Neural cell (in vitro differentiated cells): ENCODE measurements around the gene PHACTR2. TPM values are rescaled to one million over a fixed set of nuclear protein-coding genes. Genes with fewer than 3 reads are reported as not detected.

ENCODE experiments used
- H2AFZ ChIP-seq: fragments of 200-600, 300-800 bp; sonication (generic), shearing (Covaris generic); 2 replicates; pipeline ENCODE4 v1.6.0; 2014; ENCODE audit warnings: low read depth, mild to moderate bottlenecking, antibody characterized with exemption, low read length, moderate library complexity
- H3F3A ChIP-seq: fragments of 200-600 bp; shearing (Covaris generic); 2 replicates; pipeline ENCODE4 v1.6.1; 2016; ENCODE audit warnings: mild to moderate bottlenecking, moderate library complexity, mixed read lengths, antibody characterized with exemption, low read length; ENCODE audit not compliant: insufficient read depth, poor library complexity, severe bottlenecking
- H3K27ac ChIP-seq: fragments of 200-600, 300-800 bp; sonication (generic), shearing (Covaris generic); 2 replicates; pipeline ENCODE4 v1.5.1; 2014; ENCODE audit warnings: mild to moderate bottlenecking, low read length, moderate library complexity
- H3K27me3 ChIP-seq: fragments of 300-800, 200-600 bp; sonication (generic), shearing (Covaris generic); 2 replicates; pipeline ENCODE4 v1.6.0; 2014; ENCODE audit warnings: mild to moderate bottlenecking, low read depth, low read length, moderate library complexity; ENCODE audit not compliant: insufficient read depth
- H3K36me3 ChIP-seq: fragments of 300-800, 200-600 bp; sonication (generic), shearing (Covaris generic); 2 replicates; pipeline ENCODE4 v1.5.1; 2014; ENCODE audit warnings: mild to moderate bottlenecking, antibody characterized with exemption, low read length, moderate library complexity; ENCODE audit not compliant: insufficient read depth
- H3K4me2 ChIP-seq: fragments of 300-800, 200-600 bp; sonication (generic), shearing (Covaris generic); 2 replicates; pipeline ENCODE4 v1.6.0; 2014; ENCODE audit warnings: mild to moderate bottlenecking, low read length
- H3K4me3 ChIP-seq: fragments of 300-800, 200-600 bp; sonication (generic), shearing (Covaris generic); 2 replicates; pipeline ENCODE4 v1.5.1; 2014; ENCODE audit warnings: mild to moderate bottlenecking, low read length, moderate library complexity
- H3K79me2 ChIP-seq: fragments of 200-600 bp; shearing (Covaris generic); replicated peaks from 2 replicates; pipeline ENCODE4 v1.6.0; 2014; ENCODE audit warnings: mild to moderate bottlenecking, low read length, moderate library complexity; ENCODE audit not compliant: insufficient read depth
- H3K9ac ChIP-seq: fragments of 300-800, 200-600 bp; sonication (generic), shearing (Covaris generic); 2 replicates; pipeline ENCODE4 v1.6.1; 2016; ENCODE audit warnings: mild to moderate bottlenecking, low read length, mixed read lengths
- H3K9me2 ChIP-seq: fragments of 200-600 bp; shearing (Covaris generic); 2 replicates; pipeline ENCODE4 v1.6.1; 2016; ENCODE audit warnings: mild to moderate bottlenecking, low read length, mixed read lengths; ENCODE audit not compliant: insufficient read depth
- H3K9me3 ChIP-seq: fragments of 200-600, 300-800 bp; sonication (generic), shearing (Covaris generic); 2 replicates; pipeline ENCODE4 v1.6.1; 2016; ENCODE audit warnings: mild to moderate bottlenecking, mixed run types, low read length, moderate library complexity, mixed read lengths
- H4K20me1 ChIP-seq: fragments of 200-600 bp; shearing (Covaris generic); 2 replicates; pipeline ENCODE4 v1.6.1; 2016; ENCODE audit warnings: mild to moderate bottlenecking, mixed run types; ENCODE audit not compliant: insufficient read depth
- CTCF ChIP-seq: fragments of 450-650 bp; IDR thresholded peaks from 2 replicates; pipeline ENCODE4 v1.5.1; 2014; ENCODE audit warnings: antibody characterized with exemption, mild to moderate bottlenecking, moderate library complexity; ENCODE audit not compliant: poor library complexity, severe bottlenecking
- EP300 ChIP-seq: fragments of 450-650 bp; conservative IDR thresholded peaks from 2 replicates; pipeline ENCODE4 v1.6.1; 2014; ENCODE audit warnings: antibody characterized with exemption, mild to moderate bottlenecking, moderate library complexity; ENCODE audit not compliant: poor library complexity, severe bottlenecking
- EZH2 ChIP-seq: fragments of 200-600, 300-800 bp; shearing (Covaris generic), sonication (generic); IDR thresholded peaks from 2 replicates; pipeline ENCODE4 v1.6.1; 2014; ENCODE audit warnings: antibody characterized with exemption, low read length, borderline replicate concordance, mild to moderate bottlenecking; ENCODE audit not compliant: insufficient read depth, poor library complexity, severe bottlenecking
- MXI1 ChIP-seq: fragments of 450-650 bp; conservative IDR thresholded peaks from 2 replicates; pipeline ENCODE4 v1.6.1; 2014; ENCODE audit warnings: antibody characterized with exemption, mild to moderate bottlenecking; ENCODE audit not compliant: poor library complexity, severe bottlenecking
- POLR2AphosphoS5 ChIP-seq: IDR thresholded peaks from 2 replicates; pipeline ENCODE4 v1.6.1; 2012
- RAD21 ChIP-seq: fragments of 450-650 bp; conservative IDR thresholded peaks from 2 replicates; pipeline ENCODE4 v1.6.1; 2014; ENCODE audit warnings: antibody characterized with exemption, mild to moderate bottlenecking, moderate library complexity
- REST ChIP-seq: IDR thresholded peaks from 2 replicates; pipeline ENCODE4 v1.6.1; 2012; ENCODE audit warnings: borderline replicate concordance
- SMC3 ChIP-seq: fragments of 450-650 bp; conservative IDR thresholded peaks from 2 replicates; pipeline ENCODE4 v1.6.1; 2014; ENCODE audit warnings: antibody characterized with exemption, mild to moderate bottlenecking, moderate library complexity; ENCODE audit not compliant: poor library complexity
- TAF1 ChIP-seq: IDR thresholded peaks from 2 replicates; pipeline ENCODE4 v1.6.1; 2012; ENCODE audit warnings: low read depth
- polyA plus RNA-seq: library from polyadenylated mRNA; depleted of rRNA; stranded (reverse); fragments of >200 nt; gene quantifications from 2 replicates; pipeline ENCODE4 v1.2.3, GENCODE V29; 2014

Gene PHACTR2
- polyA plus RNA-seq, 1 donor from 2014 or later, result 2.8 TPM

DNA sequence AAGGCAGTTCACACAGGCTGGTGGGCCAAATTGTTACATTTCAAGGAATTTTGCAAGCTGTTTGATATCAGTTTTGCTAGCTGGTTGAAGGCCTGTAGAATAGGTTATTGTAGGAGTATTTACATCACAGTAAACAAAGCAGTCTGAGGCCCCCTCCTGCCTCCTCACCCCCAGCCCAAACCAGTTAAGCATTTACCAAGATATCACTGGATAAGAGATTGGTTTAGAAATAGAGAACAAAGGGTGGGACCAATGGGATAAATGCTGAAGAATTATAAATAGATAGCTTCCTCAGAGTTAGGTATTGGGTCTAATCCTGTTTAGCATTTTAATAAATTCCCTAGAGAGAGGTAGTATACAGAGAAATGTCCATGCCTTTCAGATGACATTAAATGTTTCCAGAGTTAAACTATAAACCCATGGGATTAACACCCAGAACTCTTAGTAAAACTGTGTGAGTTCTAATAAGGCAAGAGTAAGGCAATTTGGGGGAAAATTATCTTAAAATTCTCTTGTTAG is 2.3 kb upstream of the PHACTR2 start:
- no peaks in the 10 kb centered on the region for H3K36me3 ChIP-seq
- no peak overlapping the region for H3K4me3 ChIP-seq
- peaks cover 8% of the 10 kb centered on the region for H3K79me2 ChIP-seq
- TF ChIP-seq EP300 (no peak), REST (no peak), CTCF (no peak), EZH2 (no peak)
- peaks cover 4% of the 10 kb centered on the region for H3K27me3 ChIP-seq
- peaks cover 2% of the 10 kb centered on the region for H3F3A ChIP-seq
- no peaks in the 10 kb centered on the region for H3K9me2 ChIP-seq
- no peak overlapping the region for H3K27ac ChIP-seq
- no peak overlapping the region for H3K9ac ChIP-seq
- no peak overlapping the region for H3K4me2 ChIP-seq
- no peaks in the 10 kb centered on the region for H3K9me3 ChIP-seq
- no peaks in the 10 kb centered on the region for H4K20me1 ChIP-seq
- no peak overlapping the region for H2AFZ ChIP-seq

GRCh38 chr6:143675946-143676345 is 1.8 kb upstream of the PHACTR2 start:
- no peak overlapping the region for H3K27ac ChIP-seq
- no peaks in the 10 kb centered on the region for H3K9me3 ChIP-seq
- no peaks in the 10 kb centered on the region for H3K36me3 ChIP-seq
- H3K9me2 ChIP-seq, result no peaks in the 10 kb centered on the region
- peaks cover 2% of the 10 kb centered on the region for H3F3A ChIP-seq
- no peak overlapping the region for H3K4me2 ChIP-seq
- no peak overlapping the region for H3K4me3 ChIP-seq
- peaks cover 4% of the 10 kb centered on the region for H3K27me3 ChIP-seq
- TF ChIP-seq EZH2 (no peak), SMC3 (no peak), POLR2AphosphoS5 (no peak), RAD21 (no peak), TAF1 (no peak), EP300 (no peak), MXI1 (no peak)
- H2AFZ ChIP-seq, result no peak overlapping the region
- no peaks in the 10 kb centered on the region for H4K20me1 ChIP-seq
- no peak overlapping the region for H3K9ac ChIP-seq
- peaks cover 9% of the 10 kb centered on the region for H3K79me2 ChIP-seq
